T-helper 1 cell (primary cell): Measurements from ENCODE around the gene GSK3A.

Source experiments
- DNase-seq, 5 donors: peaks; one replicate each; pipeline ENCODE4 v3.0.0-alpha.2; 2012 to 2020

Gene GSK3A

DNA sequence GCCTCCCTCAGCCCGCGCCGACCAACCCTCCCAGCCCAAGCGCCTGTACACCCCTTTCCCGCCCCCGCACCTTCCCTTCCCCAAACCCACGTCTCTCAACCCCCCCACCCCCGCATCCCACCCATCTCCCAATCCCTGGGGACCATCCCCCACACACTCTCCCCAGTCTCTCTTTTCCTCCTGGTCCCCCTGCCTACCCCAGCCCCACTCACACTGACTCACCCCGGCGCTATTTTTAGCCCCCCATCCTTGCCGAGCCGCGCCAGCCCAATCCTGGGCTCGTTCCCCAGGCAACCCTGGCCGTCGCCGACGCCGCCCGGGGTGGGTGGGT is 38.4 kb upstream of the GSK3A start:
- DNase-seq: no peak

DNA sequence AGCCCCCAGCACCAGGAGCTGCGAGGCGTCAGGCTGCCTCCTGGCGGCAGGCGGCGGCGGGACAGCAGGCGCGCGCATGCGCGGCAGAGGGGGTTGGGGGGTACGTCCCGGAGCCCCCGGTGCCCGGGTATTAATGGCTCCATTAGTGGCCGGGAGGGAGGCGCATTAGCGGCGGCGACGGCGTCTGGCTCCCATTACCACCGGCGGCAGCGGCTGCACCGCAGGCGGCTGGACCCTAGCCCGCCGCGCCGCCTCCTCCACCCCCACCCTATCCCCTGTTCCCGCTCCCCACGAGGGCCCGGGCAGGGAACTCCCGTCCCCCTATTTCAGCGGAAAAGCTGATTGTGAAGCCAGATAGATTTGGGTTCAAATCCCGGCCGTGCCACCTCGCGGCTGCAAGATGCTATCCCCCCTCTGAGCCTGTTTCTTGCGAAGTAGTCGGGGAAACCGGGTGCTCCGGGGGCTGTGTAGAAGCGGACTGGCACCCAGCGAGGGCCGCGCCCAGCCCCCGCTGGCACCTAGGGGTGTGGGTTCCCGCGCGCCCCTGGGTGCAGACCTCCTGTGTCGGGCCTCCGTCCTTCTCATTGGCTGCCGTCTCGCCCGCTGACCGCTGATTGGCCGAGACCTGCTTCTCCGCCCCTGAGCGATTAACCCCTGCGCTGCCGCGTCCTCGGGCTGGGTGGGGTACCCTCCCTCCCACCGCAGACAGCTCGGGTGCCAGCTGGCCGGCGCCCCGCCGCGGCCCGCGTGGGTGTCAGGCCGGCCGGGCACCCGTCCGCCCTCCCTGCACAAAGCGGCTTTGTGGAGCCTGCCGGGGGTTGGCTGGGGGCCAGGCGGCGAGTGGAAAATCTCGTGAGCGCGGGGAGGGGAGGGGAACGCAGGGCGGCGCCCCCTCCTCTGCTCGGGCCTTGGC is 37.8 kb upstream of the GSK3A start:
- peak; percentile 69 to 91 (median 81) for DNase-seq

- no peak for DNase-seq
These were observed 36.9 kb upstream of the GSK3A start for GRCh38 chr19:42279155-42279901.

GRCh38 chr19:42278452-42279154 is 36.2 kb upstream of the GSK3A start:
- DNase-seq: no peak

- no peak for DNase-seq
These were observed 35.5 kb upstream of the GSK3A start for GRCh38 chr19:42277821-42278451.

GRCh38 chr19:42276821-42277220 is 34.4 kb upstream of the GSK3A start:
- peak in 1 of 5 donors; percentile 56 for DNase-seq

- DNase-seq: no peak
These were observed 33.9 kb upstream of the GSK3A start for GRCh38 chr19:42276284-42276683.

- DNase-seq: no peak
These were observed 33.1 kb upstream of the GSK3A start for GRCh38 chr19:42275517-42275916.

- no peak for DNase-seq
These were observed 32.7 kb upstream of the GSK3A start for GRCh38 chr19:42275103-42275502.

GRCh38 chr19:42274065-42274682 is 31.8 kb upstream of the GSK3A start:
- no peak for DNase-seq

DNA sequence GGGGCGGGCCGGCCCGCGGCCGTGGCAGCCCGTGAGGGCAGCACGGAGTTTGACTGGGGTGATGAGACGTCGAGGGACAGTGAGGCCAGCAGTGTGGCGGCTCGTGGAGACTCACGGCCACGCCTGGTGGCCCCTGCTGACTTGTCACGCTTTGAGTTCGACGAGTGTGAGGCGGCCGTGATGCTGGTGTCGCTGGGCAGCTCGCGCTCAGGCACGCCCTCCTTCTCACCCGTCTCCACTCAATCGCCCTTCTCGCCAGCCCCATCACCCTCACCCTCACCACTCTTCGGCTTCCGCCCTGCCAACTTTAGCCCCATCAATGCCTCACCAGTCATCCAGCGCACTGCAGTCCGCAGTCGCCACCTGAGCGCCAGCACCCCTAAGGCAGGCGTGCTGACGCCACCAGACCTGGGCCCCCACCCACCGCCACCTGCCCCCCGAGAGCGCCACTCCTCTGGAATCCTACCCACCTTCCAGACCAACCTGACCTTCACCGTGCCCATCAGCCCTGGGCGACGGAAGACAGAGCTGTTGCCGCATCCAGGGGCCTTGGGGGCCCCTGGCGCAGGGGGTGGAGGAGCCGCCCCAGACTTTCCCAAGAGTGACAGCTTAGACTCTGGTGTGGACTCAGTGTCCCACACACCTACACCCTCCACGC is 31.1 kb upstream of the GSK3A start:
- DNase-seq: no peak

DNA sequence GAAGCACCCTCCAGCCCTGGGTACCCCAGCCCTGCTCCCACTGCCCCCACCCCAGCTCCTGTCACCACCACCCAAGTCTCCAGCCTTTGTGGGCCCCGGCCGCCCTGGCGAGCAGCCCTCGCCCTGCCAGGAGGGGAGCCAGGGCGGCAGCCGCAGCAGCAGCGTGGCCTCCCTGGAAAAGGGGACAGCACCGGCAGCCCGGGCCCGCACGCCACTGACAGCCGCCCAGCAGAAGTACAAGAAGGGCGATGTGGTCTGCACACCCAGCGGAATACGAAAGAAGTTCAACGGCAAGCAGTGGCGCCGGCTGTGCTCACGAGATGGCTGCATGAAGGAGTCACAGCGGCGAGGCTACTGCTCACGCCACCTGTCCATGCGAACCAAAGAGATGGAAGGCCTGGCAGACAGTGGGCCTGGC is 30.6 kb upstream of the GSK3A start:
- no peak for DNase-seq

DNA sequence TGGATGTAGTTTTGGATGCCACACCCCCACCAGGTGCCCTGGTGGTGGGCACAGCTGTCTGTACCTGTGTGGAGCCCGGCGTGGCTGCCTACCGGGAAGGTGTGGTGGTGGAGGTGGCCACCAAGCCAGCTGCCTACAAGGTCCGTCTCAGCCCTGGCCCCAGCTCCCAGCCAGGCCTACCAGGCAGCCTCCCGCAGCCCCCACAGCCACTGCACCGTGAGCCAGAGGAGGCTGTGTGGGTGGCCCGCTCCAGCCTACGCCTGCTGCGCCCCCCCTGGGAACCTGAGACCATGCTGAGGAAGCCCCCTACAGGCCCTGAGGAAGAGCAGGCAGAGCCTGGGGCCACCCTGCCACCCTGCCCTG is 30.1 kb upstream of the GSK3A start:
- no peak for DNase-seq

- no peak for DNase-seq
These were observed 29.6 kb upstream of the GSK3A start for GRCh38 chr19:42271861-42272534.

GRCh38 chr19:42271045-42271419 is 28.6 kb upstream of the GSK3A start:
- DNase-seq: no peak

DNA sequence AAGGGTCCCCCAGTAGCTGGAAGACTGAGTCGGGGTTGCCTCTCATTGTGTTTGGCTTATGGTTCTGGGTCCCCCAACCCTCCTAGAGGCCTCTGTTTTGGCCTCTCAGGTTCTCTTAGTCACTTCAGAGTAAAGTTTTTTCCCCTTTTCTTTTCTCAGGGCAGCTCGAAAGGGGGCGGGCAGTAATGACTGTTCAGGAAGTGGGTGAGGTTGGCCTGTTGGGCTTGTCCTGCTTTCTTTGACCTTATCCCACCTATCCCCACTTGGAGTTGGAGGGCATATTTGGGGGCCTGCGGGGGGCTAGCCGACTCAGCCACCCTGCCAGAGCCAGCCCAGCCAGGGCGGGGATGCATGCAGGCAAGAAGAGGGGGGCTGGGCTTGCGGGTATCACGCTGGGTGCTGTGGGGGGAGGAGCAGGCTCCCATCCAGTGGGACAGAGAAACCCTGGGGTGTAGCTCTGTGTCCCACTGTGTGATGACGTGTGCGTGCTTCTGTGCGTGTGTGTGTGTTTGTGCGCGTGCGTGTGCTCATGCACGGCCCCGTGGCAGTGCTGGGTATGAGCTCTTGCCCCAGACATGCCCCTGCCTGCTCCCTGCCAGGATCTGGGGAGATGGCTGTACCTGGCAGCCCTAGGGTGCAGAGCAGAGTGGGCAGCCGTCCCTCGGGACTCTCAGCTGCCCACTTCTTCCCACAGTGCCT is 28.1 kb upstream of the GSK3A start:
- DNase-seq: peak; percentile 48 to 82 (median 67)

- no peak for DNase-seq
These were observed 27.3 kb upstream of the GSK3A start for GRCh38 chr19:42269478-42270345.

GRCh38 chr19:42268704-42269477 is 26.5 kb upstream of the GSK3A start, which contains the start of gene CIC:
CIC (plus strand) TSS chr19:42269252; CDS start chr19:42271784, 2,532 bp downstream.
- DNase-seq: peak; percentile 99 to 100 (median 99)
